ENCODE results near the gene NEGR1.

The NEGR1 gene

DNA sequence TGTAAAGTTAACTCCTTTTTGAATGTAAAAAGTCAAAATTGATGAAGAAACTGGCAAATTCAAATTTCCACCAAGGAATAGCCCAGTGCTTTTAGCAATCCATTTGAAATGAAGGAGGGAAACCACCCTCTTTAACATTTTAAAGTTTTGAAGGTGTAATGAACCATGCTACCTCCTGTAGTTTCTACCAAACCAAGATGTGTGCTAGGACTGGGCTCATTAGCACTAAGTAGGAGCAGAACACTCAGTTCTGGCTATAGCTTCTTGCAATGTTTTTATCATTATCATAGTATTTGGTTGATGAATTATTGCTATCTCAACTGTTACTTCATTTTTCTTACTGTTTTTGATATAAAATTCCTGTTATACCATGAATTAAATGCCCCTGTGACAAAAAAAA is 882.3 kb downstream of the NEGR1 start:
- FAIRE-seq (no peak), DNase-seq (ENCODE audit: low spot score) (no peak)

DNA sequence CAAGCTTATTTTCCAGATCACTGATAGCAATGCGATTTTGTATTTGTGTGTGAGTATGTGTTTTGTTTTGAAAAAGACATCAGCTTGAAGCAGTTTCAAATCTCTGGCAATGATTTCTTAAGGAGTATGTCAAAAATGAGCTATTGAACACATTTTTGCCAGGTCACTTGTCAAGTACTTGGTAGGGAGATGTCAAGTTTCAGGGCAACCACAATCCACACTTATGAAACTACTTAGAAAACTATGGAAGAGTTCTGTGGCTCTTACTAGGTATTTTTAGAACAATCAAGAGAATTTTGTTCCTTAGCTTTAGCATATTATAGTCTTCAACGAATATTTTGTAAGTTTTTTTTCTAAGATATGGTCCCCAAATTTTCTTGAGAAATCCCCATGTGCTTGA is 882.7 kb downstream of the NEGR1 start:
- DNase-seq (ENCODE audit: low spot score) (no peak), FAIRE-seq (no peak)

DNA sequence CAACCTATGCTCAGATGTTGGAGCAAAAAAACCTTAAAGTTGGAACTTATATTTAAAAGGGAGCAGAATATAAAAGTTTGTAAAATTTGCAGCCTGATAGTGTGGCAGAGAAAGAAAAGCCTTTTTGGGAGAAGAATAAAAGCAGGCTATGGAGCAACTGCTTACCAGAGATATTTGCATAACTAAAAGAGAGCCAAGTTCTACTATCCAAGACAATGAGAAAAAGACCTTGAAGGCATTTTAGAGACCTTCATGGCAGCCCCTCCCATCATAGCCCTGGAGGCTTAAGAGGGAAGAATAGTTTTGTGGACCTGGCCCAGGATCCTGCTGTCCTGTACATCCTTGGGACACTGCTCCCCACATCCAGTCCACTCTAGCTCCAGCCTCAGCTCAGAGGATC is 889.0 kb downstream of the NEGR1 start:
- DNase-seq (ENCODE audit: low spot score) (no peak), FAIRE-seq (no peak)

DNA sequence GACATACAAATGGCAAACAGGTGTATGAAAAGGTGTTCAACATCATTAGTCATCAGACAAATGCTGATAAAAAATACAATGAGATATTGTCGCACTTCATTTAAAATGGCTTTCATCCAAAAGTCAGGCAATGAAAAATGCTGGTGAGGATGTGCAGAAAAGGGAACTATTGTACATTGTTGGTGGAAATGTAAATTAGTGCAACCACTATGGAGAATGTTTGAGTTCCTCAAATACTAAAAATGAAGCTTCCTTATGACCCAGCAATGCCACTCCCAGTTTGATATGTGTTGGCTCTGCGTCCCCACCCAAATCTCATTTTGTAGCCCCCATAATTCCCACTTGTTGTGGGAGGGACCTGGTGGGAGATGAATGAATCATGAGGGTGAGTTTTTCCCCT is 891.8 kb downstream of the NEGR1 start:
- DNase-seq (ENCODE audit: low spot score) (no peak), FAIRE-seq (no peak)

DNA sequence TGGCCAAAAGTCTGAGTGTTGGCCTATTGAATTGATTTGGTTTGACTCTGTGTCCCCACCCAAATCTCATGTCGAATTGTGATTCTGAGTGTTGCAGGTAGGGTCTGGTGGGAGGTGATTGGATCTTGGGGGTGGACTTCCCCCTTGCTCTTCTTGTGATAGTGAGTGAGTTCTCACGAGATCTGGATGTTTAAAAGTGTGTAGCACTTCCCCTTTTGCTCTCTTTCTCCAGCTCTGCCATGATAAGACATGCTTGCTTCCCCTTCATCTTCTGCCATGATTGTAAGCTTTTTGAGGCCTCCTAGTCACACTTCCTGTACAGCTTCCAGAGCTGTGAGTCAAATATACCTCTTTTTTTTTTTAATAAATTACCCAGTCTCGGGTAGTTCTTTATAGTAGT is 904.5 kb downstream of the NEGR1 start:
- FAIRE-seq: no peak
- no peak for DNase-seq (ENCODE audit: low spot score)

- FAIRE-seq (no peak), DNase-seq (ENCODE audit: low spot score) (no peak)
Observed at GRCh38 chr1:71372496-71372895, 909.8 kb downstream of the NEGR1 start.

GRCh38 chr1:71371581-71371980 is 910.8 kb downstream of the NEGR1 start:
- no peak for FAIRE-seq
- DNase-seq (ENCODE audit: low spot score): no peak

GRCh38 chr1:71364236-71364635 is 918.1 kb downstream of the NEGR1 start:
- DNase-seq (ENCODE audit: low spot score) (no peak), FAIRE-seq (no peak)

GRCh38 chr1:71362691-71363090 is 919.6 kb downstream of the NEGR1 start:
- FAIRE-seq (no peak), DNase-seq (ENCODE audit: low spot score) (no peak)

- FAIRE-seq (no peak), DNase-seq (ENCODE audit: low spot score) (no peak)
Observed at GRCh38 chr1:71362076-71362475, 920.3 kb downstream of the NEGR1 start.

GRCh38 chr1:71357708-71358107 is 924.6 kb downstream of the NEGR1 start:
- FAIRE-seq (no peak), DNase-seq (ENCODE audit: low spot score) (no peak)

DNA sequence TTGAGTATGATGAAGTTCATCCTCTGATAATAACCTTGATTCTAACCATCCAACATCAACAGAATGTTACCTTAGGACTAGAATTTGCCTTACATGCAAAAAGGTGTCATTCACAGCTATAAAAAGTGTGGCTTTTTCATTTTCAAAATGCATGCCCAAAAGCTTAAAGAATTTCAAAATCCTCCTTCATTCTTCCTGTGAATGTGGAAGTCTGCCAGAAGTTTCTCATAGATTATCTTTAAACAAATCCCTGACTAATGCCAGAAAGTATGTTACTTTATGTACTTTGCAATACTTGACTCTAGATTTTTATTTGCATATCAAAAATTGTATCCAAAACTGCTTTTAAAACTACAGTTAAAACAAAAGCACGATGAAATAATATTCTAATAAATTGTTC is 930.9 kb downstream of the NEGR1 start:
- no peak for FAIRE-seq
- no peak for DNase-seq (ENCODE audit: low spot score)

GRCh38 chr1:71350805-71351204 is 931.5 kb downstream of the NEGR1 start:
- DNase-seq (ENCODE audit: low spot score): no peak
- FAIRE-seq: no peak

DNA sequence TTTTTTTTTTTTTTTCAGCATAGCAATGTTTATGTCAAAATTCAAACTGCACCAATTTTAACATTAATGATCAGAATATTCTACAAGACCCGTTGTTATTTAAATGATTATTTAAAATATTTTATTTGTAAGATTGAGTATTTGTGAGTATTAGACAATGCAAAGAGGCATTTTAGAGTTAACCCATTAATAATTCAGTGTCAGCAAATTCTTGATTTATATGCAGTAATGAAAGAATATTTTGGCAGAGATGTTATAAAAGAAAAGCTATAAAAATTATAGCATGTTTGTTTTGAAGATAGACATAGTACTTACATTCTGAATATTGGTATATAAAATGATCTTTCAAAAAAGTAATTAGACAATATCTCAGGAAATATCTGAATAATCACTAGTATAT is 932.0 kb downstream of the NEGR1 start:
- FAIRE-seq (no peak), DNase-seq (ENCODE audit: low spot score) (no peak)

Data from RCC 7860 (cell line).